GM21515 (cell line): Measurements from ENCODE around the gene PIP5K1B.
"Not testable (repeated sequence)": the region's sequence is repeated elsewhere in the genome, so short reads cannot be mapped to it uniquely, and the experiment has no call there.

ENCODE experiments used
- ATAC-seq: cut with Tn5 transposase; IDR thresholded peaks from one replicate; pipeline ENCODE4 v1.9.1; 2021; ENCODE audit not compliant: unreplicated experiment

PIP5K1B gene

DNA sequence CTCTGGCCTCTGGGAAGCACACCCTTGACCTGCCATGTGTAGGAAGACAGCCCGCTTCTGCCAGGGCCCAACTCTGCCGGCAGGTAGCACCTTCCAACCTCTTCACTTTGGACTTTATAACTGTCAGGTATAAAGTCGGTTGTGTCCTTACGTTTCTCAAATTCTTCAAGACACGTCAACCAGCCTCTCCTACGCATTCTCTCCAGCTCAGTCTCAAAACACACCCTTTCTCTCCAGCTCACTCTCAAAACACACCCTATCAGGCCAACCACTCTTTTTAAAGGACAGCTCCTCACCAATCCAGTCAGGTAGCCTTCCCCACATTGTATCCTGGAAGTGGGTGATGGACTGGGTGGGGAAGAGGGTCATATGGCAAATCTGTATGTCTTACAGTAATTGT, 344.1 kb downstream of the PIP5K1B start:
- no peak for ATAC-seq

DNA sequence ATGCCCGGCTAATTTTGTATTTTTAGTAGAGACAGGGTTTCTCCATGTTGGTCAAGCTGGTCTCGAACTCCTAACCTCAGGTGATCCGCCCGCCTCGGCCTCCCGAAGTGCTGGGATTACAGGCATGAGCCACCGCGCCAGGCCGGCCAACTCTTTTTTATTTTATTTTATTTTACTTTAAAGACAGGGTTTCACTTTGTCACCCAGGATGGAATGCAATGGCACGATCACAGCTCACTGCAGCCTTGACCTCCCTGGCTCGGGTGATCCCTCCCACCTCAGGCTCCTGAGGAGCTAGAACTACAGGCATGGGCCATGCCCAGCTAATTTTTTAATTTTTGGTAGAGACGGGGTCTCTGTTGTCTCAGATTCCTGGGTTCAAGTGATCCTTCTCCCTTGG, 345.9 kb downstream of the PIP5K1B start:
- ATAC-seq, result not testable (repeated sequence)

DNA sequence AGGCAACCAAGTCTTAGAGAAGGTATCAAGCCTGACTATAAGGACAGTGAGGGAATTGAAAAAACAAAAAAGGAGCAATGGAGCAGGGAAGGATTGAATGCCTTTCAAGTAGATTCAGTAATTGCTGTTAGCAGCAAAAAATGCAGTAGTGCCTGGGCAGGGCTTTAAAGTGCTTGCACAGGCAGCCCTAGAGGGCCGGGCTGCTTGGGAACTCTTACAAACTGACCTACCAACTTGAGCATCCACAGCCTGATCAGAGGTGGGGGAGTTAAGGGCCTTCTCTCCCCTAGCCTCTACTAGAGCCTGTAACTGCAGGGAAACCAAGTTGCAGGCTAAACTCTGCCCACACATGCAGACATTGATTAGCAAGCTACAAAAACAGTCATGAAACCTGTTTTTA, 349.9 kb downstream of the PIP5K1B start:
- ATAC-seq, result no peak

DNA sequence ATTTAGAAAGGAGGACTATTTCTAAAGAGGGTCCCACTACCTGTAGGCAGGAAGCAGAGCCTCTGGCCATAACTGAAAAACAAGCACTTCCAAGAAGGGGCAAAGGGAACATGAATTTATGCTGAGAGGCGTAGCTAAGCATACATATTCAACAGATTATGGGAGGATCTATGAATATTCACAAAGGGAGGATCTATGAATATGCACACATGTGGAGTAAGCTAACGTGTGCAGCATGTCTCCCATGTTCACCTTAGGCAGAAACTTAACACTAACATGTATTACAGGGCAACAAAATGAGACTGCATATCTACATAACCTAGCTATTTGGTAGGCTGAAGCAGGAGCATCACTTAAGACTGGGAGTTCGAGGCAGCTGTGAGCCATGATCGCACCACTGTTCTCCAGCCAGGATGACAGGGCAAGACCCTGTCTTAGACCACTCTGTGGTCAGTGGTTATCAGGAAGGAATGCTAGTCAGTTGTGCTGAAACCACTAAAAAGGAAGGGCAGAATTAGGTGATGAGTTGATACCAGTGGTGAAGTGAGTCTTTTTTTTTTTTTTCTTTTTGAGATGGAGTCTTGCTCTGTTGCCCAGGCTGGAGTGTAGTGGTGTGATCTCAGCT, 351.3 kb downstream of the PIP5K1B start:
- no peak for ATAC-seq

DNA sequence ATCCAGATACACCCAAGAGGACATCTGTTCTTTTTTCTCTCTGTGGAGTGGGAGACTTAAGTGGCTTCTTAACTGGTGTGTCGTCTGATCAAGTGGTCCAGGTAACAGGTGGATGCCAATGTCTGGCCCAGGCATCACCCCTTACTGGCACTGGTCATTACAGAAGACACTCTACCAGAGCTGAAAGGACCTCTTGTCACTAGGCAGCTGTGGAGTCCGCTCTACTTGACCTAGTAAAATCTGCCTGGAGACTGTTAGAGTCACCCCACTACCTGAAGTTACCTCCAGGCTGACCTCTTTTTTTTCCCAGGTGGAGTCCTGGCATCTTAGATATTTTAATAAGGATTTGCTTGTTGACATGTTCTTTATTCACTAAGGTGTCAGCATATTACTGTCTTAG, 353.1 kb downstream of the PIP5K1B start:
- ATAC-seq, result no peak
